Progenitor cell of endocrine pancreas (in vitro differentiated cells): ENCODE data around the gene IQGAP2. TPM values are rescaled to one million over a fixed set of nuclear protein-coding genes. Genes with fewer than 3 reads are reported as not detected.

Experiments
- DNase-seq: peaks from one replicate; pipeline ENCODE4 v3.0.0; 2021; ENCODE audit warnings: low spot score; ENCODE audit not compliant: unreplicated experiment
- H3K27ac Mint-ChIP-seq: 2 replicates; pipeline ENCODE4 v1.8.0; 2021; ENCODE audit warnings: mild to moderate bottlenecking, moderate library complexity, mixed read lengths
- H3K27me3 Mint-ChIP-seq: 2 replicates; pipeline ENCODE4 v1.8.0; 2021; ENCODE audit warnings: mixed read lengths
- H3K36me3 Mint-ChIP-seq: 2 replicates; pipeline ENCODE4 v1.8.0; 2022; ENCODE audit warnings: mixed read lengths; ENCODE audit not compliant: insufficient read depth
- H3K4me1 Mint-ChIP-seq: 2 replicates; pipeline ENCODE4 v1.8.0; 2021; ENCODE audit warnings: low read depth, mixed read lengths
- H3K4me3 Mint-ChIP-seq: 2 replicates; pipeline ENCODE4 v1.8.0; 2021; ENCODE audit warnings: low read depth, mild to moderate bottlenecking, moderate library complexity, mixed read lengths
- H3K9me3 Mint-ChIP-seq: 2 replicates; pipeline ENCODE4 v1.8.0; 2021; ENCODE audit warnings: low read depth, mixed read lengths
- total RNA-seq: library from RNA; stranded (reverse); gene quantifications from 2 replicates; pipeline ENCODE4 v1.2.1, GENCODE V29; 2021
- TF ChIP-seq, protein P1 (sequence below): fragments of 200-600 bp; sonication (generic); IDR thresholded peaks from one replicate; pipeline ENCODE4 v1.5.0; 2021; ENCODE audit warnings: antibody characterized with exemption, mild to moderate bottlenecking; ENCODE audit not compliant: unreplicated experiment

Gene IQGAP2
- total RNA-seq, 1 donor from 2014 or later = 16.7 TPM

DNA sequence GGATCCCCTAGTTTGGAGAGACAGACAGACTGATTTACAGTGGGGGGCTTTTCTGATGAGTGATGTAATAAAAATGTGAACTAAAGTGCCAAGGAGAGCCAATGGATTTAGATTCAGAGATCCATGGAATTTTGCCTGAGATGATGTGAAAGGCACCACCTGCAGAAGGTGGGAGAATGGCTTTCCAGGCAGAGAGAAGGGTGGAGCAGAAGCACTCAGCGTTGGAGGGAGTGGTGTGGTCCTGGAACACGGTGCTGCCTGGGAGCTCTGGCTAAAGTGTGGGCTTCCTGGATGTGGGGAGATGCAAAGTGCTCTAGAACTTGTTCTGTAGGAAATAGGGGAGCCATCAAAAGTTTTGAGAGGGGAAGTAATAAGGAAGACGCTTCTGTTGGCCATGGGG, 57.0 kb downstream of the IQGAP2 start:
- TF ChIP-seq, protein P1, sequence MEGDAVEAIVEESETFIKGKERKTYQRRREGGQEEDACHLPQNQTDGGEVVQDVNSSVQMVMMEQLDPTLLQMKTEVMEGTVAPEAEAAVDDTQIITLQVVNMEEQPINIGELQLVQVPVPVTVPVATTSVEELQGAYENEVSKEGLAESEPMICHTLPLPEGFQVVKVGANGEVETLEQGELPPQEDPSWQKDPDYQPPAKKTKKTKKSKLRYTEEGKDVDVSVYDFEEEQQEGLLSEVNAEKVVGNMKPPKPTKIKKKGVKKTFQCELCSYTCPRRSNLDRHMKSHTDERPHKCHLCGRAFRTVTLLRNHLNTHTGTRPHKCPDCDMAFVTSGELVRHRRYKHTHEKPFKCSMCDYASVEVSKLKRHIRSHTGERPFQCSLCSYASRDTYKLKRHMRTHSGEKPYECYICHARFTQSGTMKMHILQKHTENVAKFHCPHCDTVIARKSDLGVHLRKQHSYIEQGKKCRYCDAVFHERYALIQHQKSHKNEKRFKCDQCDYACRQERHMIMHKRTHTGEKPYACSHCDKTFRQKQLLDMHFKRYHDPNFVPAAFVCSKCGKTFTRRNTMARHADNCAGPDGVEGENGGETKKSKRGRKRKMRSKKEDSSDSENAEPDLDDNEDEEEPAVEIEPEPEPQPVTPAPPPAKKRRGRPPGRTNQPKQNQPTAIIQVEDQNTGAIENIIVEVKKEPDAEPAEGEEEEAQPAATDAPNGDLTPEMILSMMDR = no peak
- no peak overlapping the region for H3K27ac Mint-ChIP-seq
- DNase-seq = no peak
- peaks cover 1% of the 10 kb centered on the region for H3K36me3 Mint-ChIP-seq
- H3K9me3 Mint-ChIP-seq = no peaks in the 10 kb centered on the region
- H3K4me3 Mint-ChIP-seq = no peak overlapping the region
- no peaks in the 10 kb centered on the region for H3K27me3 Mint-ChIP-seq
- H3K4me1 Mint-ChIP-seq = peaks cover 13% of the 10 kb centered on the region

DNA sequence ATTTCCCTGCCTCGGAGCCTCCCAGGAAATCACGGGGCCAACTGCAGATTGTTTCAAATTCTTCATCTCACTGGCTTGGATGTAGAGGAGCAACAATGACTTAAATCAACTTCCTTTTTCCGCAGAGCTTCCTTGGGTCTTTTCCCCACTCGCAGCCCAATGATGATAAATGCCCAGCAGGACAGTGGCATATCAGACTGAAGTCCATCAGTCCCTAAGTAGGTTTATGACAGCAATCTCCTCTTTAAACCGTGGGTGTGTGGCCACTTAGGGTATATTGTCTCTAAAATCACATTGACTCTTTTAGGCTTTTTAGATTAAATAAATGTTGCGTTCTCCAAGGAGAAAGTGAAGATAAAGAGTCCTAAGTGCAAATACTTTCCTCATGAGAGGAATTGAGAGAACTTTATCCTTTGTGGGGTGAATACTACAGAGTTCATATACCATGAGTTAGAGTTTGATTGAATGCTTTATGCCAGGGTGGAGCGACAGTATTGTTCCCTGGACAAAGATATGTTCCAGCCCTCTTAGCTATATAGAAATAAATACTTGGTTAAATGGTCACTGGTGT, 59.1 kb downstream of the IQGAP2 start:
- no peak for DNase-seq
- Mint-ChIP-seq H3K9me3 (no peaks in the 10 kb centered on the region), H3K36me3 (peaks cover 1% of the 10 kb centered on the region), H3K4me3 (no peak overlapping the region), H3K4me1 (peaks cover 13% of the 10 kb centered on the region), H3K27me3 (no peaks in the 10 kb centered on the region), H3K27ac (no peak overlapping the region)
- TF ChIP-seq, protein P1 = no peak

DNA sequence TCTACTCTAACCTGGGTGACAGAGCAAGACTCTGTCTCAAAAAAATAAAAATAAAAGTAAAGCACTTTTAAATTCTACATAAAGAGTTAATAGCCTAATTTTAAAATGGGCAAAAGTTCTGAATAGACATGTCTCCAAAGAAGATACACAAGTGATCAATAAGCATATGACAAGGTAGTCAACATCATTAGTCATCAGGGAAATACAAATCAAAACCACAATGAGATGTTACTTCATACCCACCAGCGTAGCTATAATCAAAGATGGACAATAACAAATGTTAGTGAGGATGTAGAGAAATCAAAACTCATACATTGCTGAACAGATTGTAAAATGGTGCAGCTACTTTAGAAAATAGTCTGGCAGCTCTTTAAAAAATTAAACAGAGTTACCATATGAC, 64.1 kb downstream of the IQGAP2 start:
- no peaks in the 10 kb centered on the region for H3K27me3 Mint-ChIP-seq
- H3K27ac Mint-ChIP-seq = no peak overlapping the region
- DNase-seq = no peak
- TF ChIP-seq, protein P1 = no peak
- peaks cover 1% of the 10 kb centered on the region for H3K36me3 Mint-ChIP-seq
- no peak overlapping the region for H3K4me3 Mint-ChIP-seq
- no peaks in the 10 kb centered on the region for H3K4me1 Mint-ChIP-seq
- H3K9me3 Mint-ChIP-seq = no peaks in the 10 kb centered on the region

GRCh38 chr5:76468635-76469425, 65.7 kb downstream of the IQGAP2 start:
- no peaks in the 10 kb centered on the region for H3K36me3 Mint-ChIP-seq
- no peak overlapping the region for H3K27ac Mint-ChIP-seq
- H3K4me1 Mint-ChIP-seq = no peaks in the 10 kb centered on the region
- no peaks in the 10 kb centered on the region for H3K9me3 Mint-ChIP-seq
- DNase-seq = no peak
- no peak overlapping the region for H3K4me3 Mint-ChIP-seq
- no peaks in the 10 kb centered on the region for H3K27me3 Mint-ChIP-seq
- TF ChIP-seq, protein P1 = no peak

- DNase-seq = no peak
- Mint-ChIP-seq H3K27ac (no peak overlapping the region), H3K9me3 (no peaks in the 10 kb centered on the region), H3K4me1 (no peaks in the 10 kb centered on the region), H3K36me3 (no peaks in the 10 kb centered on the region), H3K27me3 (no peaks in the 10 kb centered on the region), H3K4me3 (no peak overlapping the region)
- TF ChIP-seq, protein P1 = no peak
Measured at GRCh38 chr5:76469656-76470290, 66.7 kb downstream of the IQGAP2 start.
